ENCODE data around the gene FLRT3. TPM values are rescaled to one million over a fixed set of nuclear protein-coding genes. Genes with fewer than 3 reads are reported as not detected.

FLRT3 gene
- total RNA-seq, 4 donors from 2014 or later, result 0.37 to 6.2 (median 4.0) TPM

DNA sequence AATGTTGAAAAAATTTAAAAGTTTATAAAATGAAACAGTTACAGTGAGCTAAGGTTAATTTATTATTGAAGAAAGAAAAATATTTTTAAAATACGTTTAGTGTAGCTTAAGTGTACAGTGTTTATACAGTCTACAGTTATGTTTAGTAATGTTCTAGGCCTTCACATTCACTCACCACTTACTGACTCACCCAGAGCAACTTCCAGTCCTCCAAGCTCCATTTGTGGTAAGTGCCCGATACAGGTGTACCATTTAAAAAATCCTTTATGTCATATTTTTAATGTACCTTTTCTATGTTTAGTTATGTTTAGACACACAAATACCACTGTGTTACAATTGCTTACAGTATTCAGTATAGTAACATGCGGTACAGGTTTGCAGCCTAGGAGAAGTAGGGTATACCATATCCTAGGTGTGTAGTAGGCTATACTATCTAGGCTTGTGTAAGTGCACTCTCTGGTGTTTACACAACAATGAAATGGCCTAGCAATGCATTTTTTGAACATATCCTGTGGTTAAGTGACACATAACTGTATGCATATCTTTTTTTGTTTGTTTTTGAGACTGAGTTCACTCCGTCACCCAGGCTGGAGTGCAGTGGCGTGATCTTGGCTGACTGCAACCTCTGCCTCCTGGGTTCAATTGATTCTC lies 26.3 kb downstream of the FLRT3 start:
- H3K4me3 ChIP-seq, result no peak overlapping the region
- no peak for TF ChIP-seq POLR2AphosphoS5 (IDR thresholded peaks at IDR 0.05)
- no peak for DNase-seq
- in situ Hi-C loops (cut with MboI; ENCODE audit: low pct_ligation_motif_present in 1 of 4, low pct_unique_long_range_greater_than_20kb in 1 of 4, low sequenced_read_pairs in 3 of 4) (no loop called here), intact Hi-C loops (cut with DNase I; ENCODE audit: low total_unique reads) (no loop called here)
- WGBS, 2 donors (ENCODE audit: low coverage in 1 of 2), result 79 to 92% methylated on average over 5 of the region's 5 CpGs
- no peak overlapping the region for H3K27ac ChIP-seq
- peaks cover 0 to 13% (median 8%) of the 10 kb centered on the region in 4 donors for H3K4me1 ChIP-seq
- H3K9me3 ChIP-seq, result no peaks in the 10 kb centered on the region
- no peaks in the 10 kb centered on the region for H3K36me3 ChIP-seq
- H3K27me3 ChIP-seq, result no peaks in the 10 kb centered on the region

DNA sequence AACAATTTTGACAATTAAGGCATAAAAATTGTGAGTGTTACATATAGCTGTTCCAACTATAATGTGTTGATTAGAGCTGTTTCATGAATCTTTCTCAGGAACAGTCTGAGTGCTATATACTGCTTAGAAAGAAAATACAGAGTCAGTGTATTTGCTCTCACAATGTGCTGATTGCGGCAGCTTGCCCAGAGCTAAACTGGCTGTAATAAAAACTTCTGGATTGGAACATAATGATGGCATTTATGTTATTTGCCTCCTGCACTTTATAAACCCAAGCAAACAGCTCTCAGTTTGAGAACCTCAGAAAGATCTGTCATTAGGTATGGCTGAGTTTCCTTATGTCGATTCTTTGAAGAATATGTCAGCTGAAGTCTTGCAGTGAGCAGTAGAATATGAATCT lies 29.5 kb downstream of the FLRT3 start:
- TF ChIP-seq POLR2A (IDR thresholded peaks at IDR 0.05) (no peak), EP300 (IDR thresholded peaks at IDR 0.05; ENCODE audit: low read depth) (no peak), POLR2AphosphoS5 (IDR thresholded peaks at IDR 0.05) (no peak)
- TF ChIP-seq, protein P1, sequence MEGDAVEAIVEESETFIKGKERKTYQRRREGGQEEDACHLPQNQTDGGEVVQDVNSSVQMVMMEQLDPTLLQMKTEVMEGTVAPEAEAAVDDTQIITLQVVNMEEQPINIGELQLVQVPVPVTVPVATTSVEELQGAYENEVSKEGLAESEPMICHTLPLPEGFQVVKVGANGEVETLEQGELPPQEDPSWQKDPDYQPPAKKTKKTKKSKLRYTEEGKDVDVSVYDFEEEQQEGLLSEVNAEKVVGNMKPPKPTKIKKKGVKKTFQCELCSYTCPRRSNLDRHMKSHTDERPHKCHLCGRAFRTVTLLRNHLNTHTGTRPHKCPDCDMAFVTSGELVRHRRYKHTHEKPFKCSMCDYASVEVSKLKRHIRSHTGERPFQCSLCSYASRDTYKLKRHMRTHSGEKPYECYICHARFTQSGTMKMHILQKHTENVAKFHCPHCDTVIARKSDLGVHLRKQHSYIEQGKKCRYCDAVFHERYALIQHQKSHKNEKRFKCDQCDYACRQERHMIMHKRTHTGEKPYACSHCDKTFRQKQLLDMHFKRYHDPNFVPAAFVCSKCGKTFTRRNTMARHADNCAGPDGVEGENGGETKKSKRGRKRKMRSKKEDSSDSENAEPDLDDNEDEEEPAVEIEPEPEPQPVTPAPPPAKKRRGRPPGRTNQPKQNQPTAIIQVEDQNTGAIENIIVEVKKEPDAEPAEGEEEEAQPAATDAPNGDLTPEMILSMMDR (IDR thresholded peaks at IDR 0.05), result no peak
- DNase-seq, result peak; percentile 15
- H3K27me3 ChIP-seq, result no peaks in the 10 kb centered on the region
- in situ Hi-C loops (cut with MboI; ENCODE audit: low pct_ligation_motif_present in 1 of 4, low pct_unique_long_range_greater_than_20kb in 1 of 4, low sequenced_read_pairs in 3 of 4) (no loop called here), intact Hi-C loops (cut with DNase I; ENCODE audit: low total_unique reads) (no loop called here)
- peak overlapping the region in 2 of 4 donors; percentile 4 to 9 for H3K27ac ChIP-seq
- no peak overlapping the region for H3K4me3 ChIP-seq
- H3K9me3 ChIP-seq, result no peaks in the 10 kb centered on the region
- 42% methylated on average over 1 to 2 of the region's 2 CpGs for WGBS, 2 donors (ENCODE audit: low coverage in 1 of 2)
- H3K4me1 ChIP-seq, result peaks cover 0 to 13% (median 8%) of the 10 kb centered on the region in 4 donors
- no peaks in the 10 kb centered on the region for H3K36me3 ChIP-seq

DNA sequence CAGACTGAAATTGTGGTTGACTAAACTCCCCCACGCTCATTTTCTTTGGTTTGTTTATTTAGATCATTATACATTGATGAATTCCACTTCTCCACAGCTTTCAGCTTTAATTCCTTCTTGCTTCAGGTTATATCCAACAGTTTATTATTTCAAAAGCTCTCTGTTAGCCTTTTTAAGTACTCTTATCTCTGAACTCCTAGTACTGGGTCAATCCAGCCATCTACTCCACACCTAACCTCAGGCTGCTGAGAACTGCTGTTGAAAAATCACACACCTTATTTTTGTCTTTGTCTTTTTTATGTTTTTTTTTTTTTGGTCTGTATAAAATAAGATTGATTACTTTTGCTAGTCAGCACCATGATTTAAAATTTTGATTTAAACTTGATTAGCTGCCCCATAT lies 32.9 kb downstream of the FLRT3 start:
- no peak for DNase-seq
- no peaks in the 10 kb centered on the region for H3K36me3 ChIP-seq
- no peak overlapping the region for H3K4me3 ChIP-seq
- H3K27ac ChIP-seq, result no peak overlapping the region
- WGBS, 2 donors (ENCODE audit: low coverage in 1 of 2), result 61 to 100% methylated on average over 1 of the region's 1 CpG
- H3K9me3 ChIP-seq, result no peaks in the 10 kb centered on the region
- no peak for TF ChIP-seq EP300 (IDR thresholded peaks at IDR 0.05; ENCODE audit: low read depth)
- H3K27me3 ChIP-seq, result no peaks in the 10 kb centered on the region
- intact Hi-C loops (cut with DNase I; ENCODE audit: low total_unique reads), result no loop called here
- peaks cover 0 to 13% (median 7%) of the 10 kb centered on the region in 4 donors for H3K4me1 ChIP-seq
- in situ Hi-C loops (cut with MboI; ENCODE audit: low pct_ligation_motif_present in 1 of 4, low pct_unique_long_range_greater_than_20kb in 1 of 4, low sequenced_read_pairs in 3 of 4), result no loop called here

DNA sequence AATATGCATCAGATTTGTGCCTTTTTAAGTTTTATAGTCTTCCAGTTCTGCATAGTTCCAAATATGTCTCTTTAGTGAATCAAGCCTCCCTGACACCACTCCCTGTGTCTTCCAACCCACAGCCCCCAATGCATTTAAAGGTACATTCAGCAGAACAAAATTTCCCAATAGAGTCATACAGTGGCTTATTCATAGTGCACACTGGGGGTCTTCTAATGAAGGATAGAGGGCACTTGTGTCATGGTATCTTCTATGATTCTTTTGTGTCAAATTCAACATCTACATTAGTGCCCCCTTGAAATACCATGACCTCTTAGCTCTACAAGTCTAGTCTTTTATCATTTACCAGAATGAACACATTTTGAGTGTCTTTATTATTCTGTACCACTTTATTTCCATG lies 33.8 kb downstream of the FLRT3 start:
- Histone ChIP-seq H3K9me3 (no peaks in the 10 kb centered on the region), H3K4me3 (no peak overlapping the region), H3K4me1 (peaks cover 0 to 13% (median 7%) of the 10 kb centered on the region in 4 donors), H3K27ac (no peak overlapping the region), H3K27me3 (no peaks in the 10 kb centered on the region), H3K36me3 (no peaks in the 10 kb centered on the region)
- intact Hi-C loops (cut with DNase I; ENCODE audit: low total_unique reads), result no loop called here
- TF ChIP-seq POLR2A (IDR thresholded peaks at IDR 0.05) (no peak), POLR2AphosphoS5 (IDR thresholded peaks at IDR 0.05) (no peak), EP300 (IDR thresholded peaks at IDR 0.05; ENCODE audit: low read depth) (no peak)
- TF ChIP-seq, protein P1 (IDR thresholded peaks at IDR 0.05), result no peak
- in situ Hi-C loops (cut with MboI; ENCODE audit: low pct_ligation_motif_present in 1 of 4, low pct_unique_long_range_greater_than_20kb in 1 of 4, low sequenced_read_pairs in 3 of 4), result no loop called here
- no peak for DNase-seq

DNA sequence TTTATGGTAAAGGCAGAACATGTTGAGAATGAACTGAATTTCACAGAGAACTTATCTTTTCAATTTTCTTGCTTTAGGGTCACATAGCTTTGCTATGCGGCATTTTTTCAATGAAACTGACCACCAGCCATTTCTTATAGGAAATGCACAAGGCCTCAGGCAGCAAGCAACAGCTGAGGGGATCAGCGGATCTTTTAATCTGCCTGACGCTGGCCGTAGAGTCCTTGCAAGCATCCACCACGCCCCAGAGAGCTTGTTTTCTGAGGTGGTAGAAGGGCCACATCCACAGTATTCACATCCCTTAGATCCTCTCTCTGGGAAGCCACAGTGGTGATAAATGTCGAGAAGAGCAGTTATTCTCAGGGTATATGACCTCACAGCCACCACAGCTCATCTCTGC lies 34.3 kb downstream of the FLRT3 start:
- in situ Hi-C loops (cut with MboI; ENCODE audit: low pct_ligation_motif_present in 1 of 4, low pct_unique_long_range_greater_than_20kb in 1 of 4, low sequenced_read_pairs in 3 of 4) (no loop called here), intact Hi-C loops (cut with DNase I; ENCODE audit: low total_unique reads) (no loop called here)
- DNase-seq, result no peak
- no peak for TF ChIP-seq POLR2A (IDR thresholded peaks at IDR 0.05)
- no peak for TF ChIP-seq EP300 (IDR thresholded peaks at IDR 0.05; ENCODE audit: low read depth)
- TF ChIP-seq POLR2AphosphoS5 (IDR thresholded peaks at IDR 0.05), result no peak
- TF ChIP-seq, protein P1 (IDR thresholded peaks at IDR 0.05), result no peak
- WGBS, 2 donors (ENCODE audit: low coverage in 1 of 2), result 80% methylated on average over 6 of the region's 6 CpGs; no CpG with 5 or more reads in 1 of the 2 donors
- Histone ChIP-seq H3K9me3 (no peaks in the 10 kb centered on the region), H3K36me3 (no peaks in the 10 kb centered on the region), H3K27me3 (no peaks in the 10 kb centered on the region), H3K4me1 (peaks cover 0 to 8% (median 2%) of the 10 kb centered on the region in 4 donors), H3K27ac (no peak overlapping the region), H3K4me3 (no peak overlapping the region)

Data from transverse colon (tissue), 4 donors.